GM18505 (cell line): ENCODE results near the gene MRPS14.

Experiments used
- ATAC-seq: cut with Tn5 transposase; IDR thresholded peaks from one replicate; pipeline ENCODE4 v1.9.1; 2021; ENCODE audit not compliant: unreplicated experiment
- POLR2A ChIP-seq: IDR thresholded peaks from 4 replicates; pipeline ENCODE4 v1.6.1; 2011; ENCODE audit warnings: borderline replicate concordance; ENCODE audit not compliant: insufficient read depth, insufficient read length; ENCODE audit errors: extremely low read depth

Gene MRPS14

GRCh38 chr1:174964972-174965361 lies 58.3 kb downstream of the MRPS14 start:
- no peak for TF ChIP-seq POLR2A
- no peak for ATAC-seq

- no peak for TF ChIP-seq POLR2A
- ATAC-seq, result no peak
Observed at GRCh38 chr1:174964261-174964971, 58.8 kb downstream of the MRPS14 start.

DNA sequence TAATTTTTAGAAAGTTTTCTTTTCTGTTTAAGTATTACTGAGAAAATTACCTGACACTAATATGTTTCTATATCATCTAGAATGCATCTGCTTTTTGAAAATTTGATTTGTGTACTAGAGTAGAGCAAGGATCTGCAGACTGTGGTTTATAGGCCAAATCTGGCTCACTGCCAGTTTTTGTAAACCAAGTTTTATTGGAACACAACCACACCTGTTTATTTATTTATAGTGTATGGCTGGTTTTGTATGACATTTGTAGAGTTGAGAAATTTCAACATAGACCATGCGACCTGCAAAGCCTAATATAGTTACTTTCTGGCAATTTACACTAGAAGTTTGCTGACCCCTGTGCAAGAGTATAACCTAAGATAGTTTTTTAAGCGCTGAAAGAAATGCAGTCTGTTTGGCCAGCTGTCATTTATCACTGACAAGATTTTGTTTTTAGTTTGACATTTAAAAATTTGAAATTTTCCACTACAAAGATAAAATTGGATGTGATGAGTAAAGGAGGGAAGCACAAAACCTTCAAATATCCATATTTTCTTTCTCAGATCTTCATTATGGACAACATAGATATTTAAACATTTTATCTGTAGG lies 59.6 kb downstream of the MRPS14 start:
- TF ChIP-seq POLR2A, result no peak
- ATAC-seq, result no peak
